ENCODE data around the gene C8B.

The C8B gene

DNA sequence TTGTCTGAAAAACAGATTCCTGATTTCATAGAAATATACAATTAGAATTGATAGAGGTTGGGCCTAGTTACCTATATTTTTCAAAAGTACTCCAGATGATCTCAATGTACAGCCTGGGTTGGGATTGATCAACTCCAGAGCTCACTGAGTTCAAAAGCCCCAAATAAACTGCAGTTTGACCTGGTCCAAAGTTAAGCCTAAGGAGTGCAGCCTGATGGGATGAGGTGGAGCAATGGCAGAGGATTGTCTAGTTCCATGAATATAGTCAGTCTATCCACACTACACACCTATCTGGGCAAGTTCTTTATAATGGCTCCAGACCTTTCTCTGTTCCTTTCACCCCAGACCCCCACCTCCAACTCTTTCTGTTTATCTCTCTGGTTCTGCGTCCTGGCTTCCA is 62.0 kb downstream of the C8B start:
- Histone ChIP-seq H4K20me1 (ENCODE audit: low read depth, low read length) (no peaks in the 10 kb centered on the region), H3K27me3 (ENCODE audit: low read length) (no peaks in the 10 kb centered on the region), H3K4me2 (ENCODE audit: low read depth, low read length, poor library complexity, severe bottlenecking) (no peak overlapping the region), H3K4me3 (ENCODE audit: insufficient read depth, low read length, poor library complexity, severe bottlenecking) (no peak overlapping the region), H3K9ac (ENCODE audit: low read length) (no peak overlapping the region), H3K9me2 (replicated peaks; ENCODE audit: insufficient read depth, low read length) (no peaks in the 10 kb centered on the region), H3K9me3 (ENCODE audit: insufficient read depth, low read length) (no peaks in the 10 kb centered on the region), H3F3A (ENCODE audit: insufficient read depth) (no peaks in the 10 kb centered on the region), H2AFZ (ENCODE audit: low read depth, low read length, severe bottlenecking) (no peak overlapping the region), H3K79me2 (ENCODE audit: insufficient read depth, low read length) (no peaks in the 10 kb centered on the region), H3K36me3 (ENCODE audit: low read length) (no peaks in the 10 kb centered on the region), H3K27ac (ENCODE audit: low read depth, low read length) (no peak overlapping the region)
- TF ChIP-seq, protein P1, sequence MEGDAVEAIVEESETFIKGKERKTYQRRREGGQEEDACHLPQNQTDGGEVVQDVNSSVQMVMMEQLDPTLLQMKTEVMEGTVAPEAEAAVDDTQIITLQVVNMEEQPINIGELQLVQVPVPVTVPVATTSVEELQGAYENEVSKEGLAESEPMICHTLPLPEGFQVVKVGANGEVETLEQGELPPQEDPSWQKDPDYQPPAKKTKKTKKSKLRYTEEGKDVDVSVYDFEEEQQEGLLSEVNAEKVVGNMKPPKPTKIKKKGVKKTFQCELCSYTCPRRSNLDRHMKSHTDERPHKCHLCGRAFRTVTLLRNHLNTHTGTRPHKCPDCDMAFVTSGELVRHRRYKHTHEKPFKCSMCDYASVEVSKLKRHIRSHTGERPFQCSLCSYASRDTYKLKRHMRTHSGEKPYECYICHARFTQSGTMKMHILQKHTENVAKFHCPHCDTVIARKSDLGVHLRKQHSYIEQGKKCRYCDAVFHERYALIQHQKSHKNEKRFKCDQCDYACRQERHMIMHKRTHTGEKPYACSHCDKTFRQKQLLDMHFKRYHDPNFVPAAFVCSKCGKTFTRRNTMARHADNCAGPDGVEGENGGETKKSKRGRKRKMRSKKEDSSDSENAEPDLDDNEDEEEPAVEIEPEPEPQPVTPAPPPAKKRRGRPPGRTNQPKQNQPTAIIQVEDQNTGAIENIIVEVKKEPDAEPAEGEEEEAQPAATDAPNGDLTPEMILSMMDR (IDR thresholded peaks at IDR 0.05; ENCODE audit: insufficient read depth, low read length, poor library complexity, severe bottlenecking) = no peak
- no peak for TF ChIP-seq EZH2phosphoT487 (conservative IDR thresholded peaks at IDR 0.05; ENCODE audit: low read length)

DNA sequence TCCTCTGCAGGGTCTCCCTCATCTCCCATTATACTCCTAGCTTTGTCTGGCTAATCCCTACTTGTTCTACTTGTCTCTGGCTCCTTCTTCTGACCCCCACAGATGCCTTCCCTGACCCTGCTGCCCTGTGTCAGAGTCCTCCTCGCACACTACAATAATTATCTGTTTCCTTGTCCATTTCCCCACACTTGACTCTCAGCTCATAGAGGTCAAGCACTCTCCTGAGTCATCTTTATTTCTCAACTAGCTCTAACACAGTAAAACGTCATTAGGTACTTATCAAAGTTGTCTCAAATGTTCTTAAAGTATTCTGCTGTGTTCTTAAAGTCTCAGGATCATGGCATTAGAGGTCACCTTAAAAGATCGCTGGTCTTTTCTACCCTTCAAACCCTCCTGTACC is 64.1 kb downstream of the C8B start:
- Histone ChIP-seq H2AFZ (ENCODE audit: low read depth, low read length, severe bottlenecking) (no peak overlapping the region), H3K9ac (ENCODE audit: low read length) (no peak overlapping the region)
- TF ChIP-seq, protein P1 (IDR thresholded peaks at IDR 0.05; ENCODE audit: insufficient read depth, low read length, poor library complexity, severe bottlenecking) = no peak
- no peak for TF ChIP-seq EZH2phosphoT487 (conservative IDR thresholded peaks at IDR 0.05; ENCODE audit: low read length)

DNA sequence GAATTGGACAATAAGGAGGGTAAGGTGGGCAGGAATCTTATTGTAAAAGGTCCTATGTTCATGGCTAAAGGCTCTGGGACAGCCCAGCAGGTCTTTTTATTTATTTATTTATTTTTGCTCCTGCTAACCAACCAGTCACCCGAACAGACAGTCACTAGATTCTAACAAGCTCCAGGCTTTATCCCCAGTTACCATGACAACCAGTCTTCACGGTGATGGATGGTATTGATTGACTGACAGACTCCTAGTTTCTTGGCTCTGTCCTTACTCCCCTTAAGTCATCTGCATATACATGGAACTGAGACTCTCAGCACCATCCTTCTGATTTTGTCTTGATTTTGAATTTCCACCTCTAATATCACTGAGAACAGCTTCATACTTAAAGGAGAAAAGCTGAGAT is 66.9 kb downstream of the C8B start:
- Histone ChIP-seq H3K79me2 (ENCODE audit: insufficient read depth, low read length) (no peaks in the 10 kb centered on the region), H3F3A (ENCODE audit: insufficient read depth) (no peaks in the 10 kb centered on the region), H3K27me3 (ENCODE audit: low read length) (no peaks in the 10 kb centered on the region), H2AFZ (ENCODE audit: low read depth, low read length, severe bottlenecking) (no peak overlapping the region), H3K9me3 (ENCODE audit: insufficient read depth, low read length) (no peaks in the 10 kb centered on the region), H4K20me1 (ENCODE audit: low read depth, low read length) (no peaks in the 10 kb centered on the region), H3K4me3 (ENCODE audit: insufficient read depth, low read length, poor library complexity, severe bottlenecking) (no peak overlapping the region), H3K27ac (ENCODE audit: low read depth, low read length) (no peak overlapping the region), H3K9ac (ENCODE audit: low read length) (no peak overlapping the region), H3K4me2 (ENCODE audit: low read depth, low read length, poor library complexity, severe bottlenecking) (no peak overlapping the region), H3K36me3 (ENCODE audit: low read length) (no peaks in the 10 kb centered on the region), H3K9me2 (replicated peaks; ENCODE audit: insufficient read depth, low read length) (no peaks in the 10 kb centered on the region)
- TF ChIP-seq EZH2phosphoT487 (conservative IDR thresholded peaks at IDR 0.05; ENCODE audit: low read length) = no peak
- TF ChIP-seq, protein P1 (IDR thresholded peaks at IDR 0.05; ENCODE audit: insufficient read depth, low read length, poor library complexity, severe bottlenecking) = no peak

More for the DNA sequence above, 64.1 kb downstream of the C8B start:
- Histone ChIP-seq H3K36me3 (ENCODE audit: low read length) (no peaks in the 10 kb centered on the region), H3K27ac (ENCODE audit: low read depth, low read length) (no peak overlapping the region), H3K9me3 (ENCODE audit: insufficient read depth, low read length) (no peaks in the 10 kb centered on the region), H3K79me2 (ENCODE audit: insufficient read depth, low read length) (no peaks in the 10 kb centered on the region), H3K4me3 (ENCODE audit: insufficient read depth, low read length, poor library complexity, severe bottlenecking) (no peak overlapping the region), H4K20me1 (ENCODE audit: low read depth, low read length) (no peaks in the 10 kb centered on the region), H3K9me2 (replicated peaks; ENCODE audit: insufficient read depth, low read length) (no peaks in the 10 kb centered on the region), H3K4me2 (ENCODE audit: low read depth, low read length, poor library complexity, severe bottlenecking) (no peak overlapping the region), H3F3A (ENCODE audit: insufficient read depth) (no peaks in the 10 kb centered on the region), H3K27me3 (ENCODE audit: low read length) (no peaks in the 10 kb centered on the region)

DNA sequence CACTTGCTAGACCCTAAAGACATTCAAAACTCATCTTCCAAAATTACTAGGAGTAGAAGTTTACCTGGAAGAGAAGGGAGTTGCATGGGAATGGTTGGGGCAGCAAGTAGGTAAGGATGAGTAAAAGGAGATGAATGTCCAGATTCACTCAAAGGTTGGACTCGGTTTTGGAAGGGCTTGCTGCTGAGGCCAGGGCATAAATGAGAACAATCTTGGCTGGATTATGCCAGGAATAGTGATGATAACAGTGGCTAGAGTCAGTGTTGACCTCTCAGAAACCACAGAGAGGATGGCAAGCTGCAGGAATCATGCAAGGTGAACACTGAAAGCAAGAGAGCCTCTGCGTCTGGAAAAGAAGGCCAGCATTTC is 67.8 kb downstream of the C8B start:
- Histone ChIP-seq H2AFZ (ENCODE audit: low read depth, low read length, severe bottlenecking) (no peak overlapping the region), H3K9me2 (replicated peaks; ENCODE audit: insufficient read depth, low read length) (no peaks in the 10 kb centered on the region), H3F3A (ENCODE audit: insufficient read depth) (no peaks in the 10 kb centered on the region), H3K27ac (ENCODE audit: low read depth, low read length) (no peak overlapping the region), H3K79me2 (ENCODE audit: insufficient read depth, low read length) (no peaks in the 10 kb centered on the region), H3K27me3 (ENCODE audit: low read length) (no peaks in the 10 kb centered on the region), H3K4me3 (ENCODE audit: insufficient read depth, low read length, poor library complexity, severe bottlenecking) (no peak overlapping the region), H3K4me2 (ENCODE audit: low read depth, low read length, poor library complexity, severe bottlenecking) (no peak overlapping the region), H3K36me3 (ENCODE audit: low read length) (no peaks in the 10 kb centered on the region), H3K9me3 (ENCODE audit: insufficient read depth, low read length) (no peaks in the 10 kb centered on the region), H4K20me1 (ENCODE audit: low read depth, low read length) (no peaks in the 10 kb centered on the region), H3K9ac (ENCODE audit: low read length) (no peak overlapping the region)
- no peak for TF ChIP-seq EZH2phosphoT487 (conservative IDR thresholded peaks at IDR 0.05; ENCODE audit: low read length)
- TF ChIP-seq, protein P1 (IDR thresholded peaks at IDR 0.05; ENCODE audit: insufficient read depth, low read length, poor library complexity, severe bottlenecking) = no peak
